ENCODE data around the gene ANO4.

Gene ANO4

DNA sequence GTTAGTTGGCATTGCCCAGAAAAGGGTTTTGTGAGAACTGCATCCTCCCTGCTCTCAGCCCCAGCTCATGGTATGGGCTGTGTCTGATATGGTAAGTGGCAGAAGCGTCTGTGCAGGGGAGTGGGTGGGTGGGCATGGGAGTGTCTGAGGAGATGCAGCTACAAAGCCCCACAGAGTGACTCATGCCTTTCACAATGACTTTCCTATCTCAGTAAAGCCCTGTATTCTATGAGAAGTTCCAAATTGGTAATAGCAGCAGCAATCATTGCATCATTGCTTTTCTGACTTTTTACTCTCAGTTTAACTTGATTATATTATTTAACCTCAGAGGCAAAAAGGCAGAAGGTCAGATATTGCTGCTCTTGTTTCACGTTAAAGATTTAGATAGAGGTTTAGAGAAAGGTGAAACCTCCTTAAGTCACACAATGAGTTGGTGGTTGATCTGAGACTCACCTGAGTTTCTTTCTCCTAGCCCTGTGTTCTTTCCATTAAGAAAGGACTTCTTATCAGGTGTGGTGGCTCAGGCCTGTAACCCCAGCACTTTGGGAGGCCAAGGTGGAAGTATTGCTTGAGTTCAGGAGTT lies 243.8 kb downstream of the ANO4 start:
- no peak for DNase-seq (ENCODE audit: low read depth)
- no peak overlapping the region for H3K4me3 ChIP-seq (ENCODE audit: control insufficient read depth, low read depth, low read length)
- TF ChIP-seq, protein P1, sequence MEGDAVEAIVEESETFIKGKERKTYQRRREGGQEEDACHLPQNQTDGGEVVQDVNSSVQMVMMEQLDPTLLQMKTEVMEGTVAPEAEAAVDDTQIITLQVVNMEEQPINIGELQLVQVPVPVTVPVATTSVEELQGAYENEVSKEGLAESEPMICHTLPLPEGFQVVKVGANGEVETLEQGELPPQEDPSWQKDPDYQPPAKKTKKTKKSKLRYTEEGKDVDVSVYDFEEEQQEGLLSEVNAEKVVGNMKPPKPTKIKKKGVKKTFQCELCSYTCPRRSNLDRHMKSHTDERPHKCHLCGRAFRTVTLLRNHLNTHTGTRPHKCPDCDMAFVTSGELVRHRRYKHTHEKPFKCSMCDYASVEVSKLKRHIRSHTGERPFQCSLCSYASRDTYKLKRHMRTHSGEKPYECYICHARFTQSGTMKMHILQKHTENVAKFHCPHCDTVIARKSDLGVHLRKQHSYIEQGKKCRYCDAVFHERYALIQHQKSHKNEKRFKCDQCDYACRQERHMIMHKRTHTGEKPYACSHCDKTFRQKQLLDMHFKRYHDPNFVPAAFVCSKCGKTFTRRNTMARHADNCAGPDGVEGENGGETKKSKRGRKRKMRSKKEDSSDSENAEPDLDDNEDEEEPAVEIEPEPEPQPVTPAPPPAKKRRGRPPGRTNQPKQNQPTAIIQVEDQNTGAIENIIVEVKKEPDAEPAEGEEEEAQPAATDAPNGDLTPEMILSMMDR (IDR thresholded peaks at IDR 0.05; ENCODE audit: control insufficient read depth, insufficient read depth, low read depth, low read length, missing control alignments), result no peak

DNA sequence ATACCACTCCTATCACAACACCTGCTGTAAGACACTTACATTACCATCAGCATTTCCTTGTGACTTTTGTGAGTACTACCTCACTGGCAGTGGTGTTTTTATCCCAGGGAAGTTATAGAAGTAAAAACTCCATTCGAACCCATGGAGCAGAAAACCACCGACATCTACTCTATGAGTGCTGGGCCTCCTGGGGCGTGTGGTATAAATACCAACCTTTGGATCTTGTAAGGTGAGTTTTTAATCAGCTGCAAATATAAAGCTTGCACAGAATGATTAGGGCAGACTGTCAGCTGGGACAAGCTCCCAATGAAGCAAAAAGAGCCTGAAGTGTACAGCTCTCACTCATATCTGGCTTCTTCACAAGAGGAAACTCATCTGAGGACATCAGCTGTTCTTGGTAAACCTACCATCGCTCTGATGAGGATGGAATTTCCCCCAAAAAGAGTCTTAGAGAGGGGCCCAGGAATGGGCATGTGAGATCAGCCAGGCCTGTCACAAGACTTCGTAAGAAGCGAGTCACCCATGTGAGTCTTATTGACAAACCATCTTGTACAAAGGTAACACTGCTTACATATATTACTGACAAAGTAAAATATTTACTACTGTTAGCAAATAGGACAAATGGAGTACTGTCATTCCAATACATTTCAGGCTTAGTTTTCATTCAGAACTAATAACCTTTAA lies 245.4 kb downstream of the ANO4 start:
- TF ChIP-seq, protein P1 (IDR thresholded peaks at IDR 0.05; ENCODE audit: control insufficient read depth, insufficient read depth, low read depth, low read length, missing control alignments), result no peak
- no peak overlapping the region for H3K4me3 ChIP-seq (ENCODE audit: control insufficient read depth, low read depth, low read length)
- DNase-seq (ENCODE audit: low read depth), result no peak

DNA sequence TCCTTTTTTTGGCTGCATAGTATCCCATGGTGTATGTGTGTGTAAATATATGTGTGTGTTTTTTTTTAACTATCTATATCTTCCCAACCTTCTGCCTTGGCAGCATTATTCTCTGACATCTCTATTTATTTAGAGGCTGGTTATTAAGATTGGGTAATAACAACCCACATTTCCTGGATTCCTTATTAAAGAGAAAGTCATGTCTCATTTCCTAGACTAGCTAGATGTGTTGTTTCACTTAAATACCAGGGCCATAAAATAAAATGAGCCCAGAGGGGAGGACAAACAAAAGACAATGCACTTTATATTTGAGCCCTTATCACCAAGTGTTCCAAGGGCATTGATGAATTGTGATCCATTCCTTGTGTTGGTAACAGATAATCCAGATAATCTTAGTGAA lies 246.4 kb downstream of the ANO4 start:
- TF ChIP-seq, protein P1 (IDR thresholded peaks at IDR 0.05; ENCODE audit: control insufficient read depth, insufficient read depth, low read depth, low read length, missing control alignments), result no peak
- DNase-seq (ENCODE audit: low read depth), result no peak
- no peak overlapping the region for H3K4me3 ChIP-seq (ENCODE audit: control insufficient read depth, low read depth, low read length)

DNA sequence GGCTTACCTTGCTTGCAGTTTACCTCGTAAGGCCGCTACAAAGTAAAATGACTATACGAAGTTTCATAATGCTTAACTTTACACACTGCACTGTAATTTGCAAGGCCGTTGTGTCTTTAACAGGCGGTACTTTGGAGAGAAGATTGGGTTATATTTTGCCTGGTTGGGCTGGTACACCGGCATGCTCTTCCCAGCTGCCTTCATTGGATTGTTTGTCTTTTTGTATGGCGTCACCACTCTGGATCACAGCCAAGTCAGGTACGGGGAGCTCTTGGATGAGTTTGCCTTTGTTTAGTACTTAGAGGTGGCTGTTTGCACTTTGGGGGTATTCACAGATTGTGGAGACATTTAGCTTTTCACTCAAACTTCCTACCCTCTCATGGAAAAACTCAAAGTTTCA lies 247.6 kb downstream of the ANO4 start:
- DNase-seq (ENCODE audit: low read depth), result no peak
- TF ChIP-seq, protein P1 (IDR thresholded peaks at IDR 0.05; ENCODE audit: control insufficient read depth, insufficient read depth, low read depth, low read length, missing control alignments), result no peak
- no peak overlapping the region for H3K4me3 ChIP-seq (ENCODE audit: control insufficient read depth, low read depth, low read length)

DNA sequence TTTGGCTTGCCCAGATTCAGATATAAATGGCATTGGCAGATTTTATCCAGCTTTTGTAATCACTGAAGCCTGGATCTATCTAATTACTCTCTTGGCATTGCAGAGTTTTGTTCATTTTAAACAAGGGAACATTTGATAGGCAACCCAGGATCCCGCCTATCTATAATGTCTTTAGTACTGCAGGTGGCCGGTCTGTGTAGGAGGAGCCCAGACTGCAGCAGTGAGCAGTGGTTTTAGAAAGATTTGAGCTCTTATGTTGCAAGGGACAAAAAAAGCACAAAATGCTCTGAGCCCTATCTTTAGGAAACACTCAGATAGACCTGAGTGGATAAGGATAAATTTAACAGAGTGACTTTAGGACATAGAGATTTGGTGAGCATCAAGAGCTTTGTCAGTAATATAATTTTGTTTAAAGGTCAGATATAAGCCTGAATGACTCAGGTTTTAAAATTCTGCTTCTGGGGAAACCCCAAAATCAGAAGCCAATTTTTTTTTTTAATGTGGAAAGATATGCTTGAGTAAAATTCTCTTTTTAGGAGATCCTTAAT lies 250.0 kb downstream of the ANO4 start:
- TF ChIP-seq, protein P1 (IDR thresholded peaks at IDR 0.05; ENCODE audit: control insufficient read depth, insufficient read depth, low read depth, low read length, missing control alignments), result no peak
- no peak for DNase-seq (ENCODE audit: low read depth)
- H3K4me3 ChIP-seq (ENCODE audit: control insufficient read depth, low read depth, low read length), result no peak overlapping the region

DNA sequence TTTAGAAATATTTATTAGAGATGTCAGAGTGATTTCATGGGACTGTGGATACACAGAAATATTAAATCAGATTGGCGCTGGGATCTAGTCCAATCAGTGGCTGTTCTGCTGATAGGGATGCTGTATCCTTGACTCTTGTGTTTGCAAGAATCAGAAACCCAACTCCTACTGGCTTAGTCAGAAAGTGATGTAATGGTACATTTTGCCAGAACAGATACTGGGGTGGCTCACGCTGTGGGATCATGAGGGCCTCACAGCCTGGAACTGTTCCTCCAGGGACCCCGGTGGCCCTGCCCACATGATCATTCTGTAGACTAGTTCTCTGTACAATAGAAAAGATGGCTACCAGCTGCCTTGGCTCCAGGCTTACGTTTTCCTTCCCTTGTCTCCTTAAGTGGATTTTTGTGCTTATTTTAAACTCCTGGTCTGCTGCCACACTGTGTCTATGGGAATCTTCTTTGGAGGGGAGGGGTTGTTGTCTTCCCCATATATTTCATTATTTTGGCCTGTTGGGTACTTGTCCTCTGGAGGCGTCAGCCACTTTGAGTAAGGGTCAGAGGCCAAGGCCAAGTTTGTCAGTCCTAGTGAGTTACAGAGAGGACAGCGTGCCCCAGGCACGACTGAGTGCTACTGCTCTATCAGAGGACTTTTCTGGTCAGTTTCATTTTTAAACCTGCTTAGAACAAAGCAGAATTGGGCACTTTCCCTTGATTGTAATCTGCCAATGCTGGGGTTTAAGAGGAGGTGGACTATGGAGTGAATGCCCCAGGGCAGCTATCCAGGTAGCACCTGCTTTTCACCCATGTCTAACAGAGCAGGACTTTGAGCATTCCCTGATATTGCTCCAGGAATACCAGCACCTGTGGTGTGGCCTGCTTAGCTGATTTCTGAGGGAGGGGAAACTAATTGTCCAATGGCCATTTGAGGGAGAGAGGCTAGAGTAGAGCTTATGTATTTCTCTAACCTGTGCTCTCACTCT lies 251.2 kb downstream of the ANO4 start:
- TF ChIP-seq, protein P1 (IDR thresholded peaks at IDR 0.05; ENCODE audit: control insufficient read depth, insufficient read depth, low read depth, low read length, missing control alignments), result no peak
- no peak for DNase-seq (ENCODE audit: low read depth)
- H3K4me3 ChIP-seq (ENCODE audit: control insufficient read depth, low read depth, low read length), result no peak overlapping the region
